GM21423 (cell line): ENCODE data around the gene PEG3.
"Not testable (repeated sequence)": the region's sequence is repeated elsewhere in the genome, so short reads cannot be mapped to it uniquely, and the experiment has no call there.

Experiments used
- ATAC-seq: cut with Tn5 transposase; IDR thresholded peaks from one replicate; pipeline ENCODE4 v1.9.1; 2021; ENCODE audit warnings: mild to moderate bottlenecking, moderate library complexity; ENCODE audit not compliant: unreplicated experiment

Gene PEG3

GRCh38 chr19:56840451-56841192 lies at the start of gene PEG3, which contains the start of gene ZIM2:
Gene PEG3, minus strand, starts transcription at chr19:56840726. Its CDS starts 16,071 bp downstream, at chr19:56824655.
Gene ZIM2, minus strand, starts transcription at chr19:56840726. Its CDS starts 16,449 bp downstream, at chr19:56824277.
- ATAC-seq = no peak

GRCh38 chr19:56885173-56885985 lies 44.9 kb upstream of the PEG3 start:
- no peak for ATAC-seq

GRCh38 chr19:56884441-56884840 lies 43.9 kb upstream of the PEG3 start:
- ATAC-seq = no peak

- no peak for ATAC-seq
Observed at GRCh38 chr19:56880592-56881190, 40.2 kb upstream of the PEG3 start.

GRCh38 chr19:56877069-56877715 lies 36.7 kb upstream of the PEG3 start:
- no peak for ATAC-seq

- ATAC-seq = no peak
Observed at GRCh38 chr19:56875717-56876116, 35.2 kb upstream of the PEG3 start.

GRCh38 chr19:56874530-56874929 lies 34.0 kb upstream of the PEG3 start:
- ATAC-seq = no peak

GRCh38 chr19:56873493-56873892 lies 33.0 kb upstream of the PEG3 start:
- ATAC-seq = no peak

- ATAC-seq = no peak
Observed at GRCh38 chr19:56869886-56870285, 29.4 kb upstream of the PEG3 start.

GRCh38 chr19:56868446-56868845 lies 27.9 kb upstream of the PEG3 start:
- ATAC-seq = no peak

GRCh38 chr19:56866538-56866937 lies 26.0 kb upstream of the PEG3 start:
- no peak for ATAC-seq

GRCh38 chr19:56864443-56865125 lies 24.1 kb upstream of the PEG3 start:
- no peak for ATAC-seq

GRCh38 chr19:56862741-56863140 lies 22.2 kb upstream of the PEG3 start:
- no peak for ATAC-seq

- ATAC-seq = not testable (repeated sequence)
Observed at GRCh38 chr19:56860409-56860808, 19.9 kb upstream of the PEG3 start.

- no peak for ATAC-seq
Observed at GRCh38 chr19:56858026-56858425, 17.5 kb upstream of the PEG3 start.

- ATAC-seq = no peak
Observed at GRCh38 chr19:56856822-56857221, 16.3 kb upstream of the PEG3 start.

- not testable (repeated sequence) for ATAC-seq
Observed at GRCh38 chr19:56852361-56852760, 11.8 kb upstream of the PEG3 start.

- no peak for ATAC-seq
Observed at GRCh38 chr19:56848166-56848565, 7.6 kb upstream of the PEG3 start.

- ATAC-seq = no peak
Observed at GRCh38 chr19:56842412-56842811, 1.9 kb upstream of the PEG3 start.

GRCh38 chr19:56841193-56841543 lies 642 bp upstream of the PEG3 start:
- ATAC-seq = no peak
